WI38 (cell line): Measurements from ENCODE around the gene IGF1R.

Experiments used
- H3K4me3 ChIP-seq: 2 replicates; pipeline ENCODE4 v1.5.1; 2011; ENCODE audit warnings: low read depth, mild to moderate bottlenecking, control low read depth, low read length
- TF ChIP-seq, protein P1 (sequence below): IDR thresholded peaks from 2 replicates; pipeline ENCODE4 v1.5.1; 2012; ENCODE audit warnings: low read depth, mild to moderate bottlenecking, control low read depth, low read length

Gene IGF1R

DNA sequence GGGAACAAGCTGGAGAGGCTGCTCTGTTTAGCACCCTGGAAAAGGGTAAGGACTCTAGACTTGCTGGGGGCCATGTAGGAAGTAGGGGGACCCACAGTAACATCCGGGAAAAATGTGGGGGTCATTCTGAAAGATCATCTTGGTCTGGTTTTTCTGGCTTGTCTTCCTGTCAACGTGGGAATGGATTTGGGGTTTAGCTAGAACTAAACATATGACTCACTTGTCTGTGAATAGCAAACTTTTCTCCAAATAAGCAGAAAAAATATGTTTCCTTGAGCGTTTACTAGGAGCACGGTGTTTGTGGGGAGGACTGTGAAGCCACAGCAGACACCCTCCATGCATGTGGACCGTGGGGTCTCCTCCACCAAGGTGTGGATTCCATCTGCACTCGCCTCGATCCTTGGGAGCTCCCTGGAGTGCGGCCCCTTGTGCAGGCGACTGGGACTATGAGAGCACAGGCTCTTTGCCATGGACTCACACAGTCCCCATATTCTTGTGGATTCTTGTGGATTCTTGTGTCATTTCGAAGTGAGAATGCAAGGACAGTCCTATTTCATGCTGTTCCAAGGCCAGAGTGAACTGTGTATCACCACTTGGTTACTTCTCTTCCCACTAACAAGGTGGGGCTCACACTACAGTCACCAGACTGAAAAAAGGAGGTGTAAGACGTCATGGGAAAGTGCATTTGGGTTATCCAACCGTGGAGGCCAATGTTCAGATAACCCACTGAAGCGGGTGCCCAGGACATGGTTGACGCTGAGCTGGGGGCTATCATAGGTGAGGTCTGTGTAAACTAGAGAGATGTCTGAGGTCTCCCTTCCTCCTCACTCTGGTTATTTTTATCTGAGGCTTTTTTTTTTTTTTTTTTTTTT is 333.7 kb downstream of the IGF1R start:
- TF ChIP-seq, protein P1, sequence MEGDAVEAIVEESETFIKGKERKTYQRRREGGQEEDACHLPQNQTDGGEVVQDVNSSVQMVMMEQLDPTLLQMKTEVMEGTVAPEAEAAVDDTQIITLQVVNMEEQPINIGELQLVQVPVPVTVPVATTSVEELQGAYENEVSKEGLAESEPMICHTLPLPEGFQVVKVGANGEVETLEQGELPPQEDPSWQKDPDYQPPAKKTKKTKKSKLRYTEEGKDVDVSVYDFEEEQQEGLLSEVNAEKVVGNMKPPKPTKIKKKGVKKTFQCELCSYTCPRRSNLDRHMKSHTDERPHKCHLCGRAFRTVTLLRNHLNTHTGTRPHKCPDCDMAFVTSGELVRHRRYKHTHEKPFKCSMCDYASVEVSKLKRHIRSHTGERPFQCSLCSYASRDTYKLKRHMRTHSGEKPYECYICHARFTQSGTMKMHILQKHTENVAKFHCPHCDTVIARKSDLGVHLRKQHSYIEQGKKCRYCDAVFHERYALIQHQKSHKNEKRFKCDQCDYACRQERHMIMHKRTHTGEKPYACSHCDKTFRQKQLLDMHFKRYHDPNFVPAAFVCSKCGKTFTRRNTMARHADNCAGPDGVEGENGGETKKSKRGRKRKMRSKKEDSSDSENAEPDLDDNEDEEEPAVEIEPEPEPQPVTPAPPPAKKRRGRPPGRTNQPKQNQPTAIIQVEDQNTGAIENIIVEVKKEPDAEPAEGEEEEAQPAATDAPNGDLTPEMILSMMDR = no peak
- no peak overlapping the region for H3K4me3 ChIP-seq

DNA sequence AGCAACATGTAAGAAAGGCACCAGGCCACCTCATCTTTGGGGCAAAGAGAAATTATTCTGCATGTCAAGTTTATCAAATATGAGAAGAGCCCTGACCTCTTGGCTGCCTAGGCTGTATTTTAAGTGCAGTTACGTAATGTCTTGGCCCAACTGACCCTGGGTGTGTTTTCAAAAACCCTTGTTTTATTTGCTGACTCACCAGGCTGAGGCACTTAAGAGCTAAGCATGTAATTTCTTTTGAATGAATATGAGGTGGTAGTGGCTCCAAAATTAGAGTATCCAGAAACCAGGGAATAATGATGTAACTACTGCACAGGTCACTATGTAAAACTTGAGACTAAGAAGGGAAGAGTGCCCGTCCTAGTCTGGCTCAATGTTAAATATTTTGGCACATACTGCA is 335.0 kb downstream of the IGF1R start:
- no peak overlapping the region for H3K4me3 ChIP-seq
- TF ChIP-seq, protein P1 = no peak

DNA sequence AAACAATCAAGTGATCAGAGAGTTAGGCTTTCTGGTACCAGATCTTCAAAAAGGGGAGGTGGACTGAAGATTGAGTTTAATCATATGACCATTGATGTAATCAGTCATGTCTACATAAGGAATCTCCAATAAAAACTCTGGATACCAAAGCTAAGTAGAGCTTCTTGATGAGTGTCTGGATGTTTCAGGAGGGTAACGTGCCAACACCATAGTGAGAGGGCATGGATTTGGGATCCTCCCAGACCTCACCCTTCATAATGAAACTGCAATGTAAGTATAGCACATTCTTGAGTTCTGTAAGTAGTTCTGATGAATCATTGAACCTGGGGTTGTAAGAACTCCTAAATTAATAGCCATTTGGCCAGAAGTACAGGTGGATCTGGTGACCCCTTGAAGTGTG is 337.9 kb downstream of the IGF1R start:
- H3K4me3 ChIP-seq = no peak overlapping the region
- TF ChIP-seq, protein P1 = no peak

DNA sequence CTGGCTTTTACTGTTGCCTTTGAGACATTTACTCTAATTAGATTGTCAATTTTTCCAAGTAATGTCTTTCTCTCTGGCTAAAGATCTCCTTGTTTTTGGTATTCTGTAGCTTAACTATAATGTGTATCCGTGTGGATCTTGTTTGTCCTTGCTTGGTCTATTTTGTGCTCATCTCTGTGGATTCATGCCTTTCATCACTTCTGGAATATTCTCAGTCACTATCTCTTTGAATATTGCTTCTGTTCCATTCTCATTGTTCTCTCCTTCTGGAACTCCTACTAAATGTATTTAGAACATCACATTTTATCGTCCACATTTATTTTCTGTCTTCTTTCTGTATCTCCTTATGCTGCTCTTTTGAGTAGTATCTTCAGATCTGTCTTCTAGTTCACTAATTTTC is 346.6 kb downstream of the IGF1R start:
- H3K4me3 ChIP-seq = no peak overlapping the region
- TF ChIP-seq, protein P1 = no peak

DNA sequence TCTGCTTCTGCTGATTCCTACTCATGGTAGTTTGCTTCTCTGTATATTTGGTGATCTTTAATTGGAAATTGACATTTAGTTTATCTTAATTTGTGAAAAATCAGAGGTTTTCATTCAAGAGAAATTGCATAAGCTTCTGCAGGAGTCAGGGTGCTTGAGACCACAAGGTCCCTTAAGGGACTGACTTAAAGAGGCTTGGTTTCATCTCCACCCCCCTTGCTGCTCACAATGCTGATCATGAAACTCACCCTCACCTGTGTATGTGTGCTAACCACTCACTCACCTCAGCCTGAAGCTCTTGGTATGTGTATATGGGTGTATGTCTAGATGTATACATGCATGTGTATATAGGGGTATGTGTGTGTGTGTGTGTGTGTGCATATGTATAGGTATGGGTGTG is 347.8 kb downstream of the IGF1R start:
- H3K4me3 ChIP-seq = no peak overlapping the region
- TF ChIP-seq, protein P1 = no peak

DNA sequence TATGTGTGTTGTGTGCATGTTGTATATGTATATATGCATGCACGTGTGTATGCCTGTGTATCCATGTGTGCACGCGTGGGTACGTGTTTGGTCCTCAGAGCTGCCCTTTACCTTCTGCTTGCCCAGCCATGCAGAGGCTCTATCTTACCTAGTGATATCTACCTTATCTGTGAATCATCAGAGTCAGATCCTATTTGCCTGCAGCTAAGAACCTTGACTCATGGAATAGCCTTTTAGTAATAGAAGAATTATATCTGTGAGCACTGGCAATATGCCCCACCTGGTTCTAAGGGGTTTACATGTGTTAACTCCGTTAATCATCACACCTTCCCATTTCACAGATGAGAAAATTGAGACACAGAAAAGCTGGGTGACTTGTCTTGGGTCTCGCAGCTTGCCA is 348.3 kb downstream of the IGF1R start:
- TF ChIP-seq, protein P1 = no peak
- H3K4me3 ChIP-seq = no peak overlapping the region

DNA sequence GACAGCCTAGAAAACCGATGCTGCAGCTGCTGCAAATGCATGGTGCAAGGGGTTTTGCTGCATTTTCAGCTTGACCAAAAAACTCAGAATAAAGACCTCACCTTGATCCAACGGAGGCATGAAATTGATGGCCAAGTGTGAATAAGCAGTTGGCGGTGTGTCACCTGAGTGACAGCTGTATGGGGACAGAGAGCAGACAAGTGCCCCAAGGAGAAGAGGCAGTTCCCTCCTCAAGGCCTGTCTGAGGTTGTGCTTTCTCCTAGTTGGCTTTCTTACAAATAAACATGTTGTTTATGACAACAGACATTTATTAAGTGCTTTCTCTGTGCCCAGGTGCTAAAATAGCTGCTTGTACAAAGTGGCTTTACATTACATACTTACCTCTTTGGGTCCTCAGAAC is 349.0 kb downstream of the IGF1R start:
- H3K4me3 ChIP-seq = no peak overlapping the region
- TF ChIP-seq, protein P1 = no peak
